ENCODE results near the gene CD300LF. TPM values are rescaled to one million over a fixed set of nuclear protein-coding genes. Genes with fewer than 3 reads are reported as not detected.

CD300LF gene
- total RNA-seq, 3 donors from 2014 or later (not counting 1 experiment from before 2014, with no cell fraction given), result 1.9 to 10.6 (median 8.7) TPM

GRCh38 chr17:74663561-74663960, 49.2 kb downstream of the CD300LF start:
- no peak for TF ChIP-seq CTCF (IDR thresholded peaks at IDR 0.05)
- Histone ChIP-seq H3K4me1 (ENCODE audit: control insufficient read depth, insufficient read depth, low read length) (no peaks in the 10 kb centered on the region), H3K27ac (ENCODE audit: low read length) (no peak overlapping the region), H3K36me3 (ENCODE audit: control insufficient read depth, insufficient read depth, low read length) (no peaks in the 10 kb centered on the region), H3K9me3 (ENCODE audit: control insufficient read depth, insufficient read depth, low read length) (no peaks in the 10 kb centered on the region), H3K27me3 (ENCODE audit: control insufficient read depth, insufficient read depth, low read length) (peaks cover 12% of the 10 kb centered on the region), H3K4me3 (ENCODE audit: low read length) (no peak overlapping the region)
- ATAC-seq (no peak), DNase-seq (no peak)
- H3K27ac Mint-ChIP-seq, result no peak overlapping the region
- whole genome bisulfite sequencing (ENCODE audit: insufficient coverage), result 92% methylated on average over 1 of the region's 3 CpGs
- H3K9me3 Mint-ChIP-seq, result no peaks in the 10 kb centered on the region
- no peaks in the 10 kb centered on the region for H3K36me3 Mint-ChIP-seq
- intact Hi-C loops (cut with micrococcal nuclease), result no loop called here
- peaks cover 27 to 58% of the 10 kb centered on the region in 2 donors for H3K27me3 Mint-ChIP-seq (ENCODE audit: low read depth in 2 of 2)
- no peaks in the 10 kb centered on the region for H3K4me1 Mint-ChIP-seq
- H3K4me3 Mint-ChIP-seq, result no peak overlapping the region

- Histone ChIP-seq H3K27me3 (ENCODE audit: control insufficient read depth, insufficient read depth, low read length) (no peaks in the 10 kb centered on the region), H3K36me3 (ENCODE audit: control insufficient read depth, insufficient read depth, low read length) (no peaks in the 10 kb centered on the region), H3K9me3 (ENCODE audit: control insufficient read depth, insufficient read depth, low read length) (no peaks in the 10 kb centered on the region), H3K4me3 (ENCODE audit: low read length) (no peak overlapping the region), H3K4me1 (ENCODE audit: control insufficient read depth, insufficient read depth, low read length) (peaks cover 5% of the 10 kb centered on the region), H3K27ac (ENCODE audit: low read length) (no peak overlapping the region)
- ATAC-seq (no peak), DNase-seq (no peak)
- WGBS (ENCODE audit: insufficient coverage), result no CpG with 5 or more reads among the region's 4 CpGs
- H3K4me1 Mint-ChIP-seq, result peaks cover 6 to 10% of the 10 kb centered on the region in 2 donors
- H3K9me3 Mint-ChIP-seq, result no peaks in the 10 kb centered on the region
- no peak overlapping the region for H3K4me3 Mint-ChIP-seq
- no peaks in the 10 kb centered on the region for H3K36me3 Mint-ChIP-seq
- no peak overlapping the region for H3K27ac Mint-ChIP-seq
- intact Hi-C loops (cut with micrococcal nuclease), result no loop called here
- H3K27me3 Mint-ChIP-seq (ENCODE audit: low read depth in 2 of 2), result peaks cover 7 to 32% of the 10 kb centered on the region in 2 donors
- no peak for TF ChIP-seq CTCF (IDR thresholded peaks at IDR 0.05)
These were observed 52.8 kb downstream of the CD300LF start for GRCh38 chr17:74659889-74660288.

- ATAC-seq (no peak), DNase-seq (no peak)
- Mint-ChIP-seq H3K36me3 (no peaks in the 10 kb centered on the region), H3K9me3 (no peaks in the 10 kb centered on the region), H3K4me3 (no peak overlapping the region), H3K27me3 (ENCODE audit: low read depth in 2 of 2) (peaks cover 6 to 27% of the 10 kb centered on the region in 2 donors), H3K4me1 (peaks cover 6 to 10% of the 10 kb centered on the region in 2 donors), H3K27ac (no peak overlapping the region)
- Histone ChIP-seq H3K4me1 (ENCODE audit: control insufficient read depth, insufficient read depth, low read length) (peaks cover 5% of the 10 kb centered on the region), H3K27me3 (ENCODE audit: control insufficient read depth, insufficient read depth, low read length) (no peaks in the 10 kb centered on the region), H3K36me3 (ENCODE audit: control insufficient read depth, insufficient read depth, low read length) (no peaks in the 10 kb centered on the region), H3K27ac (ENCODE audit: low read length) (no peak overlapping the region), H3K9me3 (ENCODE audit: control insufficient read depth, insufficient read depth, low read length) (no peaks in the 10 kb centered on the region), H3K4me3 (ENCODE audit: low read length) (no peak overlapping the region)
- WGBS (ENCODE audit: insufficient coverage), result 93% methylated on average over 5 of the region's 6 CpGs
- TF ChIP-seq CTCF (IDR thresholded peaks at IDR 0.05), result no peak
- intact Hi-C loops (cut with micrococcal nuclease), result no loop called here
These were observed 54.1 kb downstream of the CD300LF start for GRCh38 chr17:74658620-74659019.

- ATAC-seq, result no peak
- 84% methylated on average over 5 of the region's 5 CpGs for WGBS (ENCODE audit: insufficient coverage)
- Mint-ChIP-seq H3K36me3 (no peaks in the 10 kb centered on the region), H3K27ac (no peak overlapping the region), H3K4me1 (peaks cover 6 to 10% of the 10 kb centered on the region in 2 donors), H3K4me3 (no peak overlapping the region), H3K27me3 (ENCODE audit: low read depth in 2 of 2) (peaks cover 23 to 45% of the 10 kb centered on the region in 2 donors), H3K9me3 (no peaks in the 10 kb centered on the region)
- peaks cover 5% of the 10 kb centered on the region for H3K4me1 ChIP-seq (ENCODE audit: control insufficient read depth, insufficient read depth, low read length)
- H3K27me3 ChIP-seq (ENCODE audit: control insufficient read depth, insufficient read depth, low read length), result peaks cover 6% of the 10 kb centered on the region
- DNase-seq, result no peak
- H3K27ac ChIP-seq (ENCODE audit: low read length), result no peak overlapping the region
- no peaks in the 10 kb centered on the region for H3K36me3 ChIP-seq (ENCODE audit: control insufficient read depth, insufficient read depth, low read length)
- intact Hi-C loops (cut with micrococcal nuclease), result no loop called here
- no peak overlapping the region for H3K4me3 ChIP-seq (ENCODE audit: low read length)
- H3K9me3 ChIP-seq (ENCODE audit: control insufficient read depth, insufficient read depth, low read length), result no peaks in the 10 kb centered on the region
- no peak for TF ChIP-seq CTCF (IDR thresholded peaks at IDR 0.05)
These were observed 58.0 kb downstream of the CD300LF start for GRCh38 chr17:74654742-74655141.
